GM10266 (cell line): Measurements from ENCODE around the gene NFRKB.

ENCODE experiments used
- DNase-seq: peaks from one replicate; pipeline ENCODE4 v3.0.0; 2012; ENCODE audit errors: extremely low spot score
- TF ChIP-seq, protein P1 (sequence below): IDR thresholded peaks from 2 replicates; pipeline ENCODE4 v1.5.1; 2012; ENCODE audit warnings: mild to moderate bottlenecking, low read depth; ENCODE audit not compliant: control insufficient read depth, insufficient read depth; ENCODE audit errors: missing control alignments

The NFRKB gene

DNA sequence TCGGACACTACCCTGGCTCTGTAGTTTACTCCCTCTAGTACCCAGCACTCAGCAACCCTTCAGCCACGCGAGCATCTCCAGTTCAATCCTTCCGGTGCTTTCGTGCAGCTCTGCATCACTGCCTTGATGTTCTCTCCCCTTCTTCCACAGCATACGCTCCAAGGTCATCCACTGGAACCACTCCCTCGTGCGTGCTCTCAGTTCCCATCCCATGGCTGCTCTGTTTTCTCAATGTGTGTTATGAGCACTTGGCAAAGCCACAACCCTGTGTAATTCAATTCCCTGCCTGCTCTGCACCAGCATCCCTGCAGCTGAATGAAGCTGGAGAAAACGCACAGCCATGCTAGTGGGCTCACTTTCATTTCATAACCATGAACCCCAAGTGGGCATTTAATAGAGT lies 38.5 kb upstream of the NFRKB start:
- TF ChIP-seq, protein P1, sequence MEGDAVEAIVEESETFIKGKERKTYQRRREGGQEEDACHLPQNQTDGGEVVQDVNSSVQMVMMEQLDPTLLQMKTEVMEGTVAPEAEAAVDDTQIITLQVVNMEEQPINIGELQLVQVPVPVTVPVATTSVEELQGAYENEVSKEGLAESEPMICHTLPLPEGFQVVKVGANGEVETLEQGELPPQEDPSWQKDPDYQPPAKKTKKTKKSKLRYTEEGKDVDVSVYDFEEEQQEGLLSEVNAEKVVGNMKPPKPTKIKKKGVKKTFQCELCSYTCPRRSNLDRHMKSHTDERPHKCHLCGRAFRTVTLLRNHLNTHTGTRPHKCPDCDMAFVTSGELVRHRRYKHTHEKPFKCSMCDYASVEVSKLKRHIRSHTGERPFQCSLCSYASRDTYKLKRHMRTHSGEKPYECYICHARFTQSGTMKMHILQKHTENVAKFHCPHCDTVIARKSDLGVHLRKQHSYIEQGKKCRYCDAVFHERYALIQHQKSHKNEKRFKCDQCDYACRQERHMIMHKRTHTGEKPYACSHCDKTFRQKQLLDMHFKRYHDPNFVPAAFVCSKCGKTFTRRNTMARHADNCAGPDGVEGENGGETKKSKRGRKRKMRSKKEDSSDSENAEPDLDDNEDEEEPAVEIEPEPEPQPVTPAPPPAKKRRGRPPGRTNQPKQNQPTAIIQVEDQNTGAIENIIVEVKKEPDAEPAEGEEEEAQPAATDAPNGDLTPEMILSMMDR = no peak

DNA sequence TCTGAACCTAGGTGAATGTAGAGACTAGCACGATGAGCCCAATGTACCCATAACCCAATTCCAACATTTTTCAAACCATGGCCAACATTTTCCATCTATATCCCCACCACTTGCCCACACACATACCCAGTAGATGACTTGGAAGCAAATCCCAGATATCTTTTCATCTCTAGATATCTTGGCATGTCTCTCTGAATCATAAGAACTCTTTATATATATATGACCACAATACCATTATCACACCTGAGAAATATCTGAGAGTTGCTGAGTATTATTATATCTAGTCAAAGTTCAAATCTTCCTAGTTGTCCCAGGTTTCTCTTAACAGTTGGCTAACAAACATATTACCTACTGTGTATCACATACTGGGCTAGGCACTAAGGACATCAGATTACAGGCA lies 37.9 kb upstream of the NFRKB start:
- TF ChIP-seq, protein P1 = no peak
- DNase-seq = no peak

More for the DNA sequence above, 38.5 kb upstream of the NFRKB start:
- no peak for DNase-seq

DNA sequence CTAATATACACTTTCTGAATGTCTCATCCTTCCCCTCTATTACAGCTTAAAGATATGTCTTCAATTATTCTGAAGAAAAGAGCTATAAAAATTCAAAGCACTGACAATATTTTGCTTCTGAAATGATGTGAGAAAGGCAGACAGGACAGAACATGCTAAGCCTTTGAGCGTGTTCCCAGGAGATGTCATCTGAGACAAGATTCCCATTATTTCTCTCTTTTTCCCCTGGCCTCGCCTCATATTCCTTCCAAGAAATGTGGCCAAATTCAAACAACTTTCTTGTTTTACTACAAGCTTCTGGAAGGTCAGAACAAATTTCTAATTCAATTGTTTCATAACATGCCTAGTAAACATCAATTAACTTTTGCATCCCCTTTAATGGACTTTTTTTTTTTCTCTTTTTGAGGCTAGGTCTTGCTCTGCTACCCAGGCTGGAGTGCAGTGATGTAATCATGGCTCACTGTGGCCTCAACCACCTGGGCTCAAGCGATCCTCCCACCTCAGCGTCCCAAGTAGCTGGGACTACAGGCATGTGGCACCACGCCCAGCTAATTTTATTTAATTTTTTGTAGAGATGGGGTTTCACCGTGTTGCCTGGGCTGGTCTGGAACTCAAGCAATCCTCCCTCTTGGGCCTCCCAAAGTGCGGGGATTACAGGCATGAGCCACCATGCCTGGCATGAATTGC lies 37.1 kb upstream of the NFRKB start:
- TF ChIP-seq, protein P1 = no peak
- DNase-seq = no peak

DNA sequence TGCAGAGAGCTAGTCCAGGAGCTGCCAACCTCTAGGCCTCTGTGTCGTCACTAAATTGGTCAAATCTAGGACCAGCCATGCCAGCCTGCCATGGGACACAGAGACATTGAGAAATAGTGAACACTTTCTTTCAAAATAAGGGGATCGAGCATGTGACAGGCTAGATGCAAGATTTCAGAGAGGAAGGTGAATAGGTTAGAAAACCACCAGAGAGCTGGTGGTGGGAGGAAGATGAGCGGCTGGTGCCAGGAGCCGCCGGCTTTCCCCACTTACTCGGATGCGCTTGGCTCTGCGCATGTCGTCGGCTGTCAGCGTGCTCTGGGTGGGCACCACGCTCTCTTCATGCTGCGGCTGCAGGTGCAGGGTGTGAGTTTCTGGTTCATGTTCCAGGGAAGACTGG lies 35.4 kb upstream of the NFRKB start:
- TF ChIP-seq, protein P1 = no peak
- DNase-seq = no peak

DNA sequence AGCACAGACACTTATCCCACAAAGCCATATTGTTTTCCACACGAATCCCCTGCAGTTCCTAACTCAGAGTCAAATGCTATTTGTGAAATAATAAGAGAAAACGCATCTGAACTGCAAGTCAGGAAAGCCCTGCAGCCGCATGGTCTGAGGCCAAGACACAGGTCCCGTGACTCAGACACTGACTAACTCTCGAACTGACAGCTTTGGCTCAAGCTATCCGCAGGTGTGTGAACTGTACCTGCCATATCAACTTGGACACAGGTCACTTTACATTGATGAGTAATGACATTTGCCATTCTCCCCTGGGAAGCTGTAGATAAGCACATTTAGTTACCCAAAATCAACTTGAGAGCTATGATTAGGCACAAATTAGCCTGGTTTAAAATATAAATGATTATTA lies 34.9 kb upstream of the NFRKB start:
- TF ChIP-seq, protein P1 = no peak
- no peak for DNase-seq

DNA sequence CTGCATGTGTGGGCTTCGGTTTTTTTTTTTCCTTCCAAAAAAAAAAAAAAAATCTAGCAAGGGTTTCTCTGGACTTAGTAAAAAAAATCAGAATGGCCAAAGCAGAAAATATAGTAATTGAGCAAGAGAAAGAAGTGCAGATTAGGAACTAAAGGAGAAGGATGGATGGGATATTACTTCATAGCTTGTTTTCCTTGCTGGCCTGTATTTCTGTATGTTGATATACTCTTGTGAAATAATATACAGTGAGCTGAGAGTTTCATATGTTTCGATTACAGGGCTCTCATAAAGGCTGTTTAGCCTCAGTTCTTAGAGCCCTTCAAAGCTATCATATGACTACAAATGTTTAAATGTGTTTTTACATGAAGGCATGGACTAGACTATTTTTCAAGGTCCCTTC lies 34.3 kb upstream of the NFRKB start:
- DNase-seq = no peak

More for the DNA sequence above, 34.3 kb upstream of the NFRKB start:
- TF ChIP-seq, protein P1 = no peak
